ENCODE measurements around the gene NDUFV3.
A peak's percentile ranks its signal among the peaks of the same experiment; 100 is the strongest.
"Not testable (repeated sequence)": the region's sequence is repeated elsewhere in the genome, so short reads cannot be mapped to it uniquely, and the experiment has no call there.

NDUFV3 gene

GRCh38 chr21:42933137-42933970 is 40.2 kb downstream of the NDUFV3 start:
- H3K4me3 ChIP-seq (ENCODE audit: low read depth in 1 of 5, low read length in 5 of 5); H3K9ac ChIP-seq (ENCODE audit: low read length in 5 of 5); H3K36me3 ChIP-seq (ENCODE audit: control insufficient read depth in 5 of 5, insufficient read depth in 5 of 5, low read length in 5 of 5); H3K27me3 ChIP-seq (ENCODE audit: control insufficient read depth in 5 of 5, insufficient read depth in 4 of 5, low read length in 5 of 5); H3K27ac ChIP-seq (ENCODE audit: low read depth, low read length); H3K9me3 ChIP-seq (ENCODE audit: control insufficient read depth in 5 of 5, low read length in 5 of 5); H3K4me1 ChIP-seq (ENCODE audit: control insufficient read depth in 5 of 5, insufficient read depth in 5 of 5, low read length in 5 of 5): not testable (repeated sequence)

- H3K9ac ChIP-seq (ENCODE audit: low read length in 5 of 5); H3K9me3 ChIP-seq (ENCODE audit: control insufficient read depth in 5 of 5, low read length in 5 of 5); H3K27me3 ChIP-seq (ENCODE audit: control insufficient read depth in 5 of 5, insufficient read depth in 4 of 5, low read length in 5 of 5); H3K4me3 ChIP-seq (ENCODE audit: low read depth in 1 of 5, low read length in 5 of 5); H3K36me3 ChIP-seq (ENCODE audit: control insufficient read depth in 5 of 5, insufficient read depth in 5 of 5, low read length in 5 of 5); H3K27ac ChIP-seq (ENCODE audit: low read depth, low read length); H3K4me1 ChIP-seq (ENCODE audit: control insufficient read depth in 5 of 5, insufficient read depth in 5 of 5, low read length in 5 of 5): not testable (repeated sequence)
Measured at GRCh38 chr21:42933973-42934372, 40.9 kb downstream of the NDUFV3 start.

GRCh38 chr21:42936360-42936759 is 43.3 kb downstream of the NDUFV3 start:
- not testable (repeated sequence) for H3K36me3 ChIP-seq (ENCODE audit: control insufficient read depth in 5 of 5, insufficient read depth in 5 of 5, low read length in 5 of 5); H3K27ac ChIP-seq (ENCODE audit: low read depth, low read length); H3K27me3 ChIP-seq (ENCODE audit: control insufficient read depth in 5 of 5, insufficient read depth in 4 of 5, low read length in 5 of 5); H3K9ac ChIP-seq (ENCODE audit: low read length in 5 of 5); H3K9me3 ChIP-seq (ENCODE audit: control insufficient read depth in 5 of 5, low read length in 5 of 5); H3K4me3 ChIP-seq (ENCODE audit: low read depth in 1 of 5, low read length in 5 of 5)
- peaks cover 0 to 12% (median 6%) of the 10 kb centered on the region in 5 donors for H3K4me1 ChIP-seq (ENCODE audit: control insufficient read depth in 5 of 5, insufficient read depth in 5 of 5, low read length in 5 of 5)

GRCh38 chr21:42937034-42937940 is 44.2 kb downstream of the NDUFV3 start:
- not testable (repeated sequence) for H3K36me3 ChIP-seq (ENCODE audit: control insufficient read depth in 5 of 5, insufficient read depth in 5 of 5, low read length in 5 of 5); H3K27me3 ChIP-seq (ENCODE audit: control insufficient read depth in 5 of 5, insufficient read depth in 4 of 5, low read length in 5 of 5)

GRCh38 chr21:42937960-42938605 is 45.0 kb downstream of the NDUFV3 start:
- no peak overlapping the region for H3K27ac ChIP-seq (ENCODE audit: low read depth, low read length)
- no peaks in the 10 kb centered on the region for H3K9me3 ChIP-seq (ENCODE audit: control insufficient read depth in 5 of 5, low read length in 5 of 5)
- H3K4me3 ChIP-seq (ENCODE audit: low read depth in 1 of 5, low read length in 5 of 5), result no peak overlapping the region
- no peaks in the 10 kb centered on the region for H3K27me3 ChIP-seq (ENCODE audit: control insufficient read depth in 5 of 5, insufficient read depth in 4 of 5, low read length in 5 of 5)
- no peak overlapping the region for H3K9ac ChIP-seq (ENCODE audit: low read length in 5 of 5)
- peaks cover 0 to 12% (median 6%) of the 10 kb centered on the region in 5 donors for H3K4me1 ChIP-seq (ENCODE audit: control insufficient read depth in 5 of 5, insufficient read depth in 5 of 5, low read length in 5 of 5)
- H3K36me3 ChIP-seq (ENCODE audit: control insufficient read depth in 5 of 5, insufficient read depth in 5 of 5, low read length in 5 of 5), result no peaks in the 10 kb centered on the region

More at GRCh38 chr21:42937034-42937940, 44.2 kb downstream of the NDUFV3 start:
- peaks cover 0 to 12% (median 6%) of the 10 kb centered on the region in 5 donors for H3K4me1 ChIP-seq (ENCODE audit: control insufficient read depth in 5 of 5, insufficient read depth in 5 of 5, low read length in 5 of 5)
- not testable (repeated sequence) for H3K27ac ChIP-seq (ENCODE audit: low read depth, low read length); H3K9me3 ChIP-seq (ENCODE audit: control insufficient read depth in 5 of 5, low read length in 5 of 5); H3K4me3 ChIP-seq (ENCODE audit: low read depth in 1 of 5, low read length in 5 of 5); H3K9ac ChIP-seq (ENCODE audit: low read length in 5 of 5)

DNA sequence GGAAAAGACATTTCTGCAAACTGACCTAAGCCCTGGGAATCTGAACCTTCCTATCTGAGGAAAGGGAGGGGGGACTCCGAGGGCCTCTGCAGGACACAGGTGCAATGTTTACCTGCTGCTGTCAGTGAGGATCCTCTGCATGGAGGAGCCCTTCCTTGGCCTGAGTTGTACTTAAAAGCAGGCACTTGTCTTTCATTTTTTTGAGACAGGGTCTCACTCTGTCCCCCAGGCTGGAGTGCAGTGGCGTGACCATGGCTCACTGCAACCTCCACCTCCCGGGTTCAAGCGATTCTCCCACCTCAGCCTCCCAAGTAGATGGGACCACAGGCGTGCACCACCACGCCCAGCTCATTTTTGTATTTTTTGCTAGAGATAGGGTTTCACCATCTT is 45.5 kb downstream of the NDUFV3 start:
- not testable (repeated sequence) for H3K27ac ChIP-seq (ENCODE audit: low read depth, low read length); H3K36me3 ChIP-seq (ENCODE audit: control insufficient read depth in 5 of 5, insufficient read depth in 5 of 5, low read length in 5 of 5); H3K9me3 ChIP-seq (ENCODE audit: control insufficient read depth in 5 of 5, low read length in 5 of 5); H3K27me3 ChIP-seq (ENCODE audit: control insufficient read depth in 5 of 5, insufficient read depth in 4 of 5, low read length in 5 of 5); H3K9ac ChIP-seq (ENCODE audit: low read length in 5 of 5); H3K4me3 ChIP-seq (ENCODE audit: low read depth in 1 of 5, low read length in 5 of 5)
- H3K4me1 ChIP-seq (ENCODE audit: control insufficient read depth in 5 of 5, insufficient read depth in 5 of 5, low read length in 5 of 5), result peaks cover 0 to 12% (median 6%) of the 10 kb centered on the region in 5 donors

DNA sequence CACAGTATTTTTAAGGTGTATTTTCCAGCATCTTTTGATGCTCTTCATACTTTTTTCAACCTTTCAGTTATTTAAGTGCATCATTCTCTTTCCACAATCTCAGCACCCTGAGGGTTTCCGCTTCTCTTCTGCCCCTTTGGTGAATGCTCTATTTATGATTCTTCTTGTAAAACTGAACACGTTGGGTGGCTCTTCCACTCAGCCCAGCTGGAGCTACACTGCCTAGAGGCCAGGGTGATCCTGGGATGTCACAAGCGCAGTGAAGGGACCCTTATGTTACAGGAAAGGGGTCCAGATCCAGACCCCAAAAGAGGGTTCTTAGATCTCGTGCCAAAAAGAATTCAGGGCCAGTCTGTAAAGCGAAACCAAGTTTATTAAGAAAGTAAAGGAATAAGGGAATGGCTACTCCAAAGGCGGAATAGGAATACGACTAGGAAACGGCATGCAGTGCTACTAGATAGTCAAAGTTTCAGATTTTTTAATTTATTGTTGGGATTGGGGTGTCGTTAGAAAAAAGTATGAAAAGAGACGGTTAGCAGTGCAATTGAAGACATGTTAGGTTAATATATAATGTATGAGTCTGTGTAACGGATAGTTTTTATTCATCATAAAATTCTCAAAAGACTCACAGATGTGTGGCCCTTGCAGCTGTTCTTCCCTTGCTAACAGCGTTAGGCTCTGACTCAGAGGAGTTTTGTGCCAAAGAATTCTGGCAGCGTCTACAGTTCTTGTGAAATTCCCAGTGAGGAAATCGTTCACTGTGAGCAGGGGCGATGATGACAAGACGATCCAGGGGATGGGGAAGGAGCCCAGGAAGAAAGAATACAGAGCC is 46.7 kb downstream of the NDUFV3 start:
- peak overlapping the region in 1 of 5 donors; percentile 19 for H3K9ac ChIP-seq (ENCODE audit: low read length in 5 of 5)
- no peaks in the 10 kb centered on the region for H3K36me3 ChIP-seq (ENCODE audit: control insufficient read depth in 5 of 5, insufficient read depth in 5 of 5, low read length in 5 of 5)
- no peaks in the 10 kb centered on the region for H3K27me3 ChIP-seq (ENCODE audit: control insufficient read depth in 5 of 5, insufficient read depth in 4 of 5, low read length in 5 of 5)
- H3K9me3 ChIP-seq (ENCODE audit: control insufficient read depth in 5 of 5, low read length in 5 of 5), result no peaks in the 10 kb centered on the region
- peak overlapping the region in 3 of 5 donors; percentile 6 to 47 (median 11) for H3K4me3 ChIP-seq (ENCODE audit: low read depth in 1 of 5, low read length in 5 of 5)
- H3K27ac ChIP-seq (ENCODE audit: low read depth, low read length), result peak overlapping the region; percentile 65
- peaks cover 0 to 12% (median 6%) of the 10 kb centered on the region in 5 donors for H3K4me1 ChIP-seq (ENCODE audit: control insufficient read depth in 5 of 5, insufficient read depth in 5 of 5, low read length in 5 of 5)

DNA sequence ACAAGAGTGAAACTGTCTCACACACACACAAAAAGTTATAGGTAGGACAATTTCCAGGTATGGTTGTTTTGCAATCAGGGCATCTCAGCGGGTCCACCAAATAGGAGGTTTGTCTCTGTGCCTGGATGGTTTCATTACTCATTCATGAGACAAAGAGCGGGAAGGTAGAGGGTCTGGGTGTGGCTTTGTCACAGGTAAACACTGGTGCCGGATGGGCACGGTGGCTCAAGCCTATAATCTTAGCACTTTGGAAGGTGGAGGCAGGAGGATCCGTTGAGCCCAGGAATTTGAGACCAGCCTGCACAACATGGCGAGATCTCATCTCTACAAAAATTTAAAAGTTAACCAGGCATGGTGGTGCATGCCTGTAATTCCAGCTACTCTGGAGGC is 48.6 kb downstream of the NDUFV3 start:
- Histone ChIP-seq H3K27ac (ENCODE audit: low read depth, low read length) (no peak overlapping the region), H3K36me3 (ENCODE audit: control insufficient read depth in 5 of 5, insufficient read depth in 5 of 5, low read length in 5 of 5) (no peaks in the 10 kb centered on the region), H3K4me1 (ENCODE audit: control insufficient read depth in 5 of 5, insufficient read depth in 5 of 5, low read length in 5 of 5) (peaks cover 0 to 12% (median 6%) of the 10 kb centered on the region in 5 donors), H3K9ac (ENCODE audit: low read length in 5 of 5) (no peak overlapping the region), H3K27me3 (ENCODE audit: control insufficient read depth in 5 of 5, insufficient read depth in 4 of 5, low read length in 5 of 5) (no peaks in the 10 kb centered on the region), H3K4me3 (ENCODE audit: low read depth in 1 of 5, low read length in 5 of 5) (no peak overlapping the region), H3K9me3 (ENCODE audit: control insufficient read depth in 5 of 5, low read length in 5 of 5) (no peaks in the 10 kb centered on the region)

DNA sequence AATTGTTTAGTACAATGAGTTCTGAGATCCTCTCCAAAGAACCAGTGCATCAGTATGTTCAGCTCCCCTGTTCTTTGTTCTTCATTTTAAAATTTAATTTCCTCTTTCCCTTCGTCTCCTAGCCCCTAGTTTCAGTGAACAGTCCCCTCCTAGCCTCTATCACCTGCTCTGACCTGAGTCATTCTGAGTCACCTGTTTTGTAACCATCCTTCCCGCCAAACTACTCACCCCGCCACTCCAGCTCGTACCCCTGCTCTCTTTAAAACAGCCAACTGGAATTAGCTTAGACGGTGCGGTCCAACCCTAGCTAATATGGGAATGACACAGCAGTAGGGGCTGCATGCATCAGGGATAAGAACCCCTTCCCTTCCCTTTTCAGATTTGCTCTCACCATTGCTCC is 49.1 kb downstream of the NDUFV3 start:
- Histone ChIP-seq H3K9me3 (ENCODE audit: control insufficient read depth in 5 of 5, low read length in 5 of 5) (no peaks in the 10 kb centered on the region), H3K9ac (ENCODE audit: low read length in 5 of 5) (no peak overlapping the region), H3K36me3 (ENCODE audit: control insufficient read depth in 5 of 5, insufficient read depth in 5 of 5, low read length in 5 of 5) (no peaks in the 10 kb centered on the region), H3K4me3 (ENCODE audit: low read depth in 1 of 5, low read length in 5 of 5) (no peak overlapping the region), H3K4me1 (ENCODE audit: control insufficient read depth in 5 of 5, insufficient read depth in 5 of 5, low read length in 5 of 5) (peaks cover 0 to 12% (median 6%) of the 10 kb centered on the region in 5 donors), H3K27me3 (ENCODE audit: control insufficient read depth in 5 of 5, insufficient read depth in 4 of 5, low read length in 5 of 5) (no peaks in the 10 kb centered on the region), H3K27ac (ENCODE audit: low read depth, low read length) (no peak overlapping the region)
